Hematopoietic multipotent progenitor cell treated with erythropoietin and hydrocortisone succinate and interleukin-3 and kit ligand, for 8 days (in vitro differentiated cells): Measurements from ENCODE around the gene SLC44A2.

Source experiments
- DNase-seq: peaks from one replicate; pipeline ENCODE4 v3.0.0-alpha.2; 2015

The SLC44A2 gene

GRCh38 chr19:10683582-10683981 lies 58.2 kb downstream of the SLC44A2 start:
- no peak for DNase-seq

GRCh38 chr19:10685210-10685609 lies 59.9 kb downstream of the SLC44A2 start:
- DNase-seq: no peak

- no peak for DNase-seq
These were observed 60.8 kb downstream of the SLC44A2 start for GRCh38 chr19:10686193-10686592.

GRCh38 chr19:10686661-10687517 lies 61.5 kb downstream of the SLC44A2 start:
- DNase-seq: no peak

- no peak for DNase-seq
These were observed 62.4 kb downstream of the SLC44A2 start for GRCh38 chr19:10687518-10688288.

GRCh38 chr19:10688545-10689280 lies 63.4 kb downstream of the SLC44A2 start:
- DNase-seq: no peak

- no peak for DNase-seq
These were observed 65.0 kb downstream of the SLC44A2 start for GRCh38 chr19:10690341-10690781.

- DNase-seq: no peak
These were observed 66.0 kb downstream of the SLC44A2 start for GRCh38 chr19:10691178-10691881.

- no peak for DNase-seq
These were observed 66.5 kb downstream of the SLC44A2 start for GRCh38 chr19:10691883-10692282.

GRCh38 chr19:10692673-10693264 lies 67.4 kb downstream of the SLC44A2 start:
- DNase-seq: no peak
